RCC 7860 (cell line): ENCODE results near the gene CTNND2.
"Not testable (repeated sequence)": the region's sequence is repeated elsewhere in the genome, so short reads cannot be mapped to it uniquely, and the experiment has no call there.

Experiments
- DNase-seq: peaks from one replicate; pipeline ENCODE4 v3.0.0-alpha.2; 2015; ENCODE audit warnings: low spot score
- FAIRE-seq: peaks from 2 replicates; lab custom pipeline; 2012; peaks lifted over from hg19 to GRCh38; lab: Jason Lieb, UNC

Gene CTNND2

DNA sequence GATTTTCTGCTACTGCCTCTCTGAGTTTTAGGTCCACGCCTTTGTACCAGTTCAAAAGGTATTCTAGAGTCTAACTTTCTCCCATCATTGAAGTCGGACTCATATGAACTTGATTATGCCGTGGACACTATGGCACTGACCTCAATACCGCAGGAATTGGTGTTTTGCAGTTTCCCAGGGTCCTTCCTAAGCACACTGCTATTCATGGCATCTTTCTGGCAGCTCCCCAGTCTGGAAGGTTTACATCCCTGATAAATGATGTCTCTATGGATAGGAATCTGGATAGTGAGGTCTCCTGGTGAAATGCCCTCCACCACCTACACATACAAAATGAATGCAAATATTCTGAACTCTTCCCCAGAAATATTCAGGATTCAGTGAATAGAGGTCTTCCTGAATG lies 422.2 kb downstream of the CTNND2 start:
- DNase-seq (no peak), FAIRE-seq (no peak)

DNA sequence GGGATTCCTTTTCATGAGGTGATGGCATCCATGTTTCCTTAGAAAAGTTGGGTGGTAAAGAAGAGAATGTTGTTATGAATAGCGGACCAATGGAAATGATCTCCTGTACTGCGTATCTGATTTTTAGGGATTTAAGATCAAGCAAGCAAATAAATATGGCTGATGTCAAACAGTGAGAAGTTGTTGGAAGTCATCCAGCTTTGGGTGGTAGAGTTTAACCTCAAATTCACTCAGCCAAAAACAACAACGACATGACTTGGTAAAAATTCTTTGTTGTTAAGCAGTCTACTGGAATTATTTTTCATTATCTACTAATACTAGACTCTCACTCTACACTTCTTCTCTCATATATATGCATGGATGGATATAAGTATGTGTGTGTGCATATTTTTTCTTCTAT lies 426.5 kb downstream of the CTNND2 start:
- DNase-seq (no peak), FAIRE-seq (no peak)

DNA sequence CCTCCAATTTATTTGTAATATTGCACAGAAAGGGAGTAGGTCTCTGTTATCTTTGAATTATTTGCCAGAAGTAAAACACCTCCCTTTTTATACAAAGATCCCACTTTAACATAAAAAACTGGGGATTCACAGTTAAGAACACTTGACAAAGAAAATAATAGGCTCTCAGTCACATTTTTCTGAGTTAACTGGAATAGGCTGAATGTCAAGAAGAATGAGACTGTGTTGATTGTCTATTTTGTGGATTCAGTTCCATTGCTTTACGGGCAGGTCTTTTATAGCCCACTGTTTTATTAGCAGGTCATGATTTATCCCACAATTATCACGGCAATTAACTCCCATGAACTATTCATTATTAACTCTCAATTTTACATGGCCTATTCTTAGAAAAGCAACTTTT lies 427.4 kb downstream of the CTNND2 start:
- FAIRE-seq (no peak), DNase-seq (no peak)

DNA sequence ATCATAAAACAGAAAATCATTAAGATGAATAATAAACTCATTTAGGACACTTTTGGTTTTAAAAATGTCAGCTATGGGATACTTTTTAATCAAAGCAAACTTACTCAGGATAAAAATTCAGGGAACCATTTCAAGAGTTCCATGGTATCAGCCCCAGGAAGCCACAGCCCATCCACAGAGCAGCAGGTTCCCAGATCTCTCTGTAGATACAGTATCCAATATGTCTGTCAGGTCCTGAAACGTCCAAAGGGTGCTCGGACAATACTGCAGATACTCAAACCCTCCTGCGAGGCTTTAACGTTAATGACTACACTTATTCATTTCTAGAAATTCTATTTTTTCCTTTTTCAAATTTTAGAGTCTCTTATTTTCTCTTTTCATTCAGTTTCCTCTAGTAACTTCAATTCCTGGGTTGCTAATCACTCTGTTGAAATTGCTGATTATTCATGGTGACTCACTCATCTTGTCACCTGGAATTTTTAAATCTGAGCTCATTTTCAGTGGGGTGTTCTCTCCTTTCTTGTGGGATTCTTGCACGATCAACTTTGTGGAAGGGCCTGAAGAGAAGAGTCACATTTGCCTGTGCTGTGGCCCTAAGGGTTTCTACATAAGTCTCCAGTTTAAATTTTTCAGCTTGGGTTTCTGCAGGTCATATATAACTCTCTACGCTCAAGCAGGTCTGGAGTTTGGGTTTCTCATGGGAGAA lies 435.8 kb downstream of the CTNND2 start:
- DNase-seq = no peak
- no peak for FAIRE-seq

DNA sequence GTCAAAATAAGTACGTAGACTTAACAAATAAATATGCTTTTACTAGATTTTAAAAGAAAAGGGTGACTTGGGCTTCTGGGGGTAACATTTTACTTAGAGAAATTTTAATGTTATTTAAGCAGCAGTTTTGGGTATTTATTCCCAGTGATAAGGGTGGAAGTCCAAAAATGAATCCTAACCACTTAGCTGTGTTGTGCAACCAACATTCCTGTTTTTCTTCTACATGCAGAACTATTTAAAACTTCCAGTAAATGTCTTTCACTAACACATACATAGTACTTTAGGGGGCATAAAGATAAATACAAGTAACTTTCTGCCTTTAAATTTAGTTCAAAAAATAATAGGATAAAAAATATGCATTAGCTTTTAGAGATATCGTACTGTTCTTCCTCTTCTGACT lies 436.7 kb downstream of the CTNND2 start:
- no peak for DNase-seq
- FAIRE-seq = no peak

DNA sequence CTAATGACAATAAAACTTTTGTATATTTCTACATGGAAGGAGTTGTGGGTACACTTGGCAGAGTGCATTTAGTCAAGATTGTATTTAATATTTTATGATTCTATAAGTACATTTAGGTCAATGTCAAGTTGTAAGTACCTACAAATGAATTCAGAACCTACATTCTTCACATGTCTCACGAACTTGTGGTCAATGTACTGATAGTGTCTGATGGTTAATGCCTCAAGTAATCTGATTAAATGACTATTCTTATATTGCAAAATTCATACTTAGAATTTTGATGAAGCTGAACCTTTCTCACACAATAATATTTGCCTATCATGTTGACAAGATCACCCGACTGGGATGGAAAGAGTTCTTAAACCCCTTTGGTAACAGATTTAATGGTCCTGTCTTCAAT lies 444.5 kb downstream of the CTNND2 start:
- FAIRE-seq (no peak), DNase-seq (no peak)

DNA sequence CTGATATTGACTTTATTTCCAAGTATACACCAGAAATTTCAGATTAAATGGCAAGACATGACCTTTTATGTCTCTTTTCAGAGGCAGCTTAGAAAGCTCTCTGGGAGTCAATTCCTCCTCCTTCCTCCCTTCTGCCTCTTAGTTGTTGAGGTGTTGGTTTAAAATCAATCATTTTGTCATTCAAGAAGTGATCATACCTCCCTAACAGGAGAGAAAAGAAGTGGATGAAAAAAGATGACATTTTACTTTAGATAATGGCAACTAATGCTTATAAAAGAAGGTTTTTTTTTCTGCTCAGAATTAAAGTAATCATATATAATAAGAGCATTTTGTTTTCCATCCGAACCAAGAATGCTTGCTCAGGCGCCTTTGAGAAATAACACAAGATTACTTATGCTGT lies 448.7 kb downstream of the CTNND2 start:
- no peak for FAIRE-seq
- DNase-seq = no peak

DNA sequence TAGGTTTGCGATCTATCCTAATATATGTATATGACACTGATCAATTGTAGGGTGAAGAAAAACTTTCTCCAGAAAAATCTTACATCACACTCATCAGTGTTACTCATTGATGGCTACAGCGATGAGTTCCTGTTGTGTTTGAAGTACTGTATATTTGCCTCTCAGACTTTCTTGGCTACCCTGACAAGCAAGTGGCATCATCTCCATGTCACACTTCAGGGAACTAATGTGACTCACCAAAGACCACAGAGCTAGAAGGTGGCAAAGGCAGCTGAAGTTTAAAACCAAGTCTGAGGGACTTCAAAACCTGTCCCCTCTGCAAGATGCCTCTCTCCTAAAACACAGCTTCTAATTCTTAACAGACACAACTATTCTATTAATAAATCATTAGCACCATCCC lies 451.4 kb downstream of the CTNND2 start:
- no peak for DNase-seq
- no peak for FAIRE-seq

DNA sequence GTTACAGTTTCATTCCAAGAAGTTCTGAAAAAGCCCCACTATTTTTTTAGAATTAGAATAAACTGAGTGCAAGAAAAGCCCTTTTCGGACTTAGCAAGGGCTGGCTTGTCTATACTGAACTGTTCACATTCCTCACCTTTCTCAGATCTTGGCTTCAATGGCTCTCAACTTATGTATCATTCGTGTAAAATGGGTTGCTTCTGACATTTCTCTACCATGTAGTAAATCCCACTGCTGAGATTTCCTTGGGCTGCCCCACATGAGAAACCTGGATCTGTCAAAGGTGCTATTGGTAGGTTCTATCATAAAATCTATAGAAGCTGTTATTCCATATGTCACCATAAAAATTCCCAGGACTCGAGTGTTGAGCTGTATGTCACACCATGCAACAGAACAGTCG lies 454.3 kb downstream of the CTNND2 start:
- no peak for DNase-seq
- FAIRE-seq = no peak

DNA sequence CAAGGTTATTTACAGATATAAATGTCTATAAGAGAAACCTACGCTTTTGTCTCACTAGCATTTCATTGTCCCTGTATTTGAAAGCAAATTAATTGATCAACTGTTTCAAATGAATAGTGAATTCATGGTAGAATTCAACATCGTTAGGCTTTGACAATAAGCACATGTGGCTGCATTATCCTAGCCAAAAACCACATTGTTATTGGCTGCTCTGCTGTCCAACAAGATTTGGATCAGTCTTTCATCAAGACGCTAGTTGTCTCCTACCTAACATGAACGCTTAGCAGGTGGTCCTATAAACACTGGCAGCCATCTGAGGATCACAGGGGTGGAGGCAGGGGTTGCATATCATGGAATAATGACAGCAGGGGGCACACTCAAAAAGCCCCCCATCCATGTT lies 455.0 kb downstream of the CTNND2 start:
- no peak for DNase-seq
- FAIRE-seq = no peak

DNA sequence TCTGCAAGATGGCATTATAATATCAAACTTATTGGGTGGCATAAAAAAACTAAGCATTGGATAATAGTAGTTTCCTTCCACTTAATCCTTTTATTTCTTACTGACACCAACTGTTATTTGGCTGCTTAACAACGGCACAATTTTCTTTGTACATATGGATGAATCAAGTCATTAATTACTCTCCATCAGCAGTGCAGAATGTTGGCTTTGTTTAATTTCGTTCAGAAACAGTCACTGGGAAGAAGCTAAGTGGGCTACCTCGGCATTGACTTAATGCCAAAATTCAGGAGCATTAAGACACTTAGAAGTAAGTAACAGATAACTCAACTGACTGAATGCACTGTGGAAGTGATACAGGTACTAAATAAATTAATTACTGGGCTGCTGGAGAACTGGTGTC lies 460.4 kb downstream of the CTNND2 start:
- no peak for FAIRE-seq

DNA sequence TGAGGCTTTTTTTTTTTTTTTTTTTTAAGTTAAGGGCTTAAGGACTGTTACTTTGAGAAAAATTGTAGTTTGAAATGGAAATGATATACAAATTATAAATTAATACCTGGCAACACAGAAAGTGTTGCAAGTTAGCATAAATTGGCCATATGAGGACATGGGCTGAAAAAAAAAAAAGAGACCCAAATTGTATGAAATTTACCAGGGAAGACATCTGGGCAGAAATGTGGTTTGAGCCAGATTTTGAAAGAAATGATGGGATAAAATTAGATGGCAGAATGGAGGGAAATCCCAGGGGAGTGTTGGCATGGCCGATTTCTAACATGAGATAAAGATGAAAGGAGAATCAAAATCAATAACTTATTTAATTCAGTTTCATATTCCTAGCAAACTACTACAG lies 472.1 kb downstream of the CTNND2 start:
- FAIRE-seq = no peak
- no peak for DNase-seq

More for the DNA sequence above, 460.4 kb downstream of the CTNND2 start:
- DNase-seq = no peak

DNA sequence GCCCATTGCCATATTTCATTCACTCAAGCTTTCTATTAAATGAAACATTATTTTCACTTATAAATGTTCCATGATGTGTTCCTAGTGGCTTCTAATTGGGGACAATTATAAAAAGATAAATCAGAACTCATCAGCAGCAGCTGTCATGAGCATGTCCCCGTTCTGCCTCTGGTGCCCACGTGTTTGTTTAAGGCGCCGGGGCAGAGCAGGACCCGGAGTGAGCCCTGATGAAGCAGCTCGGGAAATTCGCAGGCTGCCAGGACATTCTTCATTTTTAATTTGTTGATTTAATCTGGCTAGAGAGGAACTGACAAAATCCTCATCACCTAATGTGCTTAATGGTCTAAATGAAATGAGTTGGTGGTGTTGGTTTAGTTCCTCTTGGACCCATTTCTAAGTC lies 475.0 kb downstream of the CTNND2 start:
- no peak for DNase-seq
- no peak for FAIRE-seq

DNA sequence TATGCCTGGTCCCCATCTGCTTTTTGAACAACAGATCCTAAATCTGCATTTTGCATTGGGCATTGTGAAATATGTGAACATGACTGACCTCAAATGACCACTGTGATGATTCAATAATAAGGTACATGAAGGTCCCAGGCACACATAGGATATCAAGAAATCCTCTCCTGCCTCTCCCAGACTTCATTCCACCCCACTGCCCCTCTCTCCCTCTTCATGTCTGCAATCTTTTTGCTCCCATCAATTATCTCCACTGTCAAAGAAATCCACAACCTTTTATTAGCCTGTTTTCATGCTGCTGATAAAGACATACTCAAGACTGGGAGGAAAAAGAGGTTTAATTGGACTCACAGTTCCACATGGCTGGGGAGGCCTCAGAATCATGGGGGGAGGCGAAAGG lies 476.7 kb downstream of the CTNND2 start:
- DNase-seq (no peak), FAIRE-seq (no peak)

DNA sequence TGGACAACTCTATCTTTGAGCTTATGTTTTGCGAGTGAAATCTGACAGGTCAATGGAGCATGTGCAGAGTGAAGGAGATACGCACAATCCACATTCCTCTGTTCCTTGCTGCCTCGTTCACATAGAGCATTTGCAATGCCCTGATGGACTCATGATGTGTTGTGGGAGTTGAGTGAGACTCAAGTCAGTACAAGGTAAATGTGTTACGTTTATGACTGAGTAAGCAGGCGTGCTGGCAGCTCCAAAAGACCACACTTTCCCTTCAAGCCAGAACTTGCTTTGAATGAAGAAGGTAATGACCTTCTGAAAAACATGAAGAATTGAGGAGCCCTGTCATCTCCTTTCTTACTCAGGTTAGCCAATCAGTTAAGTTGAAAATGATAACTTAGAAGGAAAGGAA lies 477.8 kb downstream of the CTNND2 start:
- no peak for DNase-seq
- FAIRE-seq = no peak

DNA sequence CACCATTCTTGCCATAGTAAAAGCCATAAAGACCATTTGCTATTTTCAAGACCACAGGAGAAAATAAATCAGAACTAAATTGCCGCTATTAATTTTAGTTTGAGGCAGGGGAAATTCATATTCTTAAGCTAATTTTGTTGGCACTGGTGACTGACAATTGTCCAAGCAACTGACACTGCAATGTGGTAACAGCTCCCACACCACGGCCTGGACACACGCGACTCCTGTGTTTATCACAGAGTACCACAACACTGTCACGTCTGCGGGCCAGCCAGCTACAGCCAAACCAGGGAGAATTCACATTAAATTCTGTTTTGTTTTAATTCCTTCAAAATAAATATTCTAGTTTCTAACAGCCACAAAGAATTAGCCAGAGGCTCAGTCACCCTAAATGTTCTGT lies 481.9 kb downstream of the CTNND2 start:
- FAIRE-seq (no peak), DNase-seq (no peak)

DNA sequence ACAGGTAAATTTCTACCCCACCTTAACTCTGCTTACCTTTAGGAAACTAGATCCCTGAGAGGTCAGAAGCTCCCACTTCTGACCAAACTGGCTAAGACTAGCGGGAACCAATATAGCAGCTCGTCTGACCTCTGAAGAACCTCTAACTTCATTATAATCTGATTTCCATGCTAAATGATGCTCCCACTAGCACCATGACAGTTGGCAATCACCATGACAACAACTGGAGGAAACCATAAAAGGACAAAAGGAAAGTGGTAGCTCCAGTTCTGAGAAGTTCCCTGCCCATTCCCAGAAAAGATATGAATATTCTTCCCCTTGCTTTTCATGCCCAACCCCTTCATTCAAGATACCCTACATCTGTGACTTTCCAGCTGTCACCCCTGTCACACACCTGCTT lies 483.3 kb downstream of the CTNND2 start:
- no peak for FAIRE-seq
- no peak for DNase-seq

DNA sequence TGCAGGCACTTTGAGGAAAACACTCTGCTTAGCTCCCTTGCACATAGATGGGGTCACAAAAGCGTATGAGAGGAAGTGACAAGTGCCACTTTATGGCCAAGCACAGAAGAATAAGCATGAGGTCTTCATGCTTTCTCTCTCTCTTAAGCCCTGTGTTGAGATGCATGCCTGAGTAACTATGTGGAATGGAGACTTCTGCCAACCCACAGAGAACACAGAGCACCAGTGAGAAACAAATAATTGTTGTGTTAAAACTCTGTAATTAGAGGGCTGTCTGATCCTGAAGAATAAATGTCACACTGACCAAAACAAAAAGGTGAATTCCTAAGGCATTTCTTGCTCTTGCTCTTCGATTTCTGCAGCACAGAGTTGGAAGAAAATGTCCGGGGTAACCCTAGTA lies 488.5 kb downstream of the CTNND2 start:
- FAIRE-seq = no peak
- DNase-seq = no peak

DNA sequence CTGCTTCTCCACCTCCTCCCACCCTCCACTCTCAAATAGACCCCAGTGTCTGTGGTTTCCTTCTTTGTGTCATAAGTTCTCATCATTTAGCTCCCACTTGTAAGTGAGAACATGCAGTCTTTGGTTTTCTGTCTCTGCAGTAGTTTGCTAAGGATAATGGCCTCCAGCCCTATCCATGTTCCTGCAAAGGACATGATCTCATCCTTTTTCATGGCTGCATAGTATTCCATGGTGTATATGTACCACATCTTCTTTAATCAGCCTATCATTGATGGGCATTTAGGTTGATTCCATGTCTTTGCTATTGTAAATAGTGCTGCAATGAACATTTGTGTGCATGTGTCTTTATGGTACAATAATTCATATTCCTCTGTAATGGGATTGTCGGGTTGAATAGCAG lies 489.5 kb downstream of the CTNND2 start:
- DNase-seq, FAIRE-seq: not testable (repeated sequence)

DNA sequence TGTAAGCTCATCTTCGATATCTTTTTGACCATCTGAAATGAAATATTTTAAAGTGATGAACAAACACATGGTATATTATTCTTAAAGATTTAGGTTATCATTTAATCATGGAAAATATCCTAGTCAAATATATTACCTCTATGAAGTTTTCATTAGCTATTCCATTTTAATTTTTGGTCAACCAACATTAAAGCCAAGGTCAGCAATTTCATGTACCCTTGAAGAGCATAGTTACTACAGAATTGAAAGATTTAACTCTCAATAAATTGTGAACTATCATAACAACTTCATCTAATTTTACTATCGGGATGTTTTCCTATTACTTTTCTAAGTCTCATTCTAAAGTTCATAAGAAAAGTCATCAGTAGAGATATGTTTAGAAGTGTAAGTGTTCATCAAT lies 492.6 kb downstream of the CTNND2 start:
- FAIRE-seq (no peak), DNase-seq (no peak)

DNA sequence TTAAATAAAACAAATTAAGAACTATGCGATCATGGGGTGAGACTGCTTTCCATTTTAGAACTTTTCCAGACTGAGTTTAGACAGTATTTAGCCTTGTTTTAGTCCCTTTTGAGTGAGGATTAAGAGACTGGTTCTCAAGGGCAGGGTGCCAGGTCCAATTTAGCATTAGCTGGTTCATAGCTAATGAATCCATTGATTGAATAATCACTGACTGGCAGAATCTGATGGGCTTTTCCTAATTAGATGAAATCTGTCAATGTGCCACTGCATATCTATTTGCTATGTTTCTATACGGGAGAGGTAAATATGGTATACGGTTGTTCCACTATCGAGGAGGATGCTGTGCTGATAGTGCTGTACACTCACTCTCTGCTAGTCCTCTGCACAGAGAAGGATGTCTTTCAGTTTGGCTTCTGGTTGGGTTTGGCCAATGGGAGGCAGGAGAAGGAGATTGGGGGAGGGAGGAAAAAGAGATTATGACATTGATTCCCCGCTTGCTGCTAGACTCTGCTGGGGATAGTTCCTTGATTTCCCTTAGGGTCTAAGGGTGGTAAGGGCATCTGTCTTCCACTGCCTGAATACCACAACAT lies 496.6 kb downstream of the CTNND2 start:
- DNase-seq (no peak), FAIRE-seq (no peak)

DNA sequence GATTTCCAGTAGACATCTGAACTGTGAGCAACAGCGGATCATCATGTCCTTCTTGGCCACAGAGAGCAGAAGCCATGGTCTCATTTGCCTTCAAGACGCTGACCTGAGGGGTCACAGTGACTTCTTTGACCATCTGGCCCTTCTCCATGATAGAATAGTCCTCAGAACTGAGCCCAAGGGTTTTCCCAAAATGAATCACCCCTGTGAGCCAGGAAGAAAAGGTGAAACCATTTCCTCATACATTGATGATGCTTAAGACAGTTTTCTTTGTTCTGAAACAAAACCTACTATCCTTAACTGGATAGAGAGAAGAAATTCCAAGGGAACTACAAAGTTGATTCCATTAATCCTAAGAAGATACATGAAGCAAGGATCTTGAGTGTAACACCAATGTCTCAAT lies 503.9 kb downstream of the CTNND2 start:
- DNase-seq (no peak), FAIRE-seq (no peak)

DNA sequence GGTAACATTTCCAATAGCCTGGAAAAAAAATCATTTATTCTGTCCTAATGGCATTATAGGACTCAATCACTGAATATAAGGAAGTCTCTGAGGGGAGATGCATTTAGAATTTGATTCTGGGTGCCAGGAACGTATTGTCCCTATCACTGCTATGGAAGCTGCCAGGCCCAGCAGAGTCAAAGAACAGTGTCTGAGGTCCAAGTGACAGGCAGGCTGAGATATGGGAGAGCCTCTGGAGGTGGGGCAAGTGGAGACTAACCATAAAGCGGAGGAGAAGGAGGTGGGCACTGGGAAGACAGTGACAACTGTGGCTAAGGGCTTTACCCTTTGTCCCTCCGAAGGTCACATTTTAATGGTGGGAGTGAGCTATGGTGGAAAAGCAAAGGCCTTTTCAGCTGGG lies 505.5 kb downstream of the CTNND2 start:
- no peak for DNase-seq
- no peak for FAIRE-seq
